ENCODE data around the gene SH3RF2.
"Not testable (repeated sequence)": the region's sequence is repeated elsewhere in the genome, so short reads cannot be mapped to it uniquely, and the experiment has no call there.

The SH3RF2 gene

GRCh38 chr5:145936401-145937131 lies at the start of gene SH3RF2:
Gene SH3RF2, plus strand, starts transcription at chr5:145936578. Its CDS starts 1,351 bp downstream, at chr5:145937929.
- DNase-seq, result no peak

DNA sequence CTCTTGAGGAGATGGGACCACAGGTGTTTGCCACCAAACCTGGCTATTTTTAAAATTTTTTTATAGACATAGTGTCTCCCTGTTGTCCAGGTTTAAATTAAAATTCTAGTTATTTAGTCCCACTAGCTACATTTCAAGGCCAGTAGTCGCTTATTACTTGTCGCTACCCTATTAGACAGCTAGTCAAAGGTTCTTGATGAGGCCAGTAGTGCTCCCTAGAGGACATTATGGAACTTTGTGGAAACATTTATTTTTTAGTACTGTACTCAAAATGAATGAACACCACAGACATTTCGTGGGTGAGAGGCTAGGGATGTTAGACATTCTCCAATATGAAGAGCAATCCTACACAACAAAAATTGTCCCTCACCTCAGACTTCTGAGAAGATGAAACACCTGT lies 49.2 kb upstream of the SH3RF2 start:
- no peak for DNase-seq

- no peak for DNase-seq
Observed at GRCh38 chr5:145887976-145888574, 48.3 kb upstream of the SH3RF2 start.

- no peak for DNase-seq
Observed at GRCh38 chr5:145889611-145890010, 46.8 kb upstream of the SH3RF2 start.

GRCh38 chr5:145891378-145891777 lies 45.0 kb upstream of the SH3RF2 start:
- DNase-seq, result not testable (repeated sequence)

GRCh38 chr5:145898171-145898570 lies 38.2 kb upstream of the SH3RF2 start:
- DNase-seq, result no peak

DNA sequence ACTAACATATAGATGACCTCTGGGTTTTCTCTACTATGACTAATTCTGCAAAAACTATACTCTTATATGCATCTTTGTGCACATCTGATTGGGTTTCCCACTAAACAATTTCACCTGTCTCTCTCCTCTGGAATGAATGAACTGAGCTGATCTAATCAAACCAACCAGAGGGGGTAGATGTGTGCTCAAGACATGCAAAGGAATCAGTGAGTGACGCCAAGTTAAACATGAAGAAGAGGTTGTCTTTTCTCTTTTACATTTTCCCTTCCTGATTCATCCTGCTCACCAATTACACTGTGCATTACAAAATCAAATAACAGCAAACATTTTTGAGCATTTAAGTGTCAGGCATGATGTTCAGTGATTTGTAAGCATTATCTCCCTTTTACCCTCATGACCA lies 34.0 kb upstream of the SH3RF2 start:
- no peak for DNase-seq

- no peak for DNase-seq
Observed at GRCh38 chr5:145903113-145903512, 33.3 kb upstream of the SH3RF2 start.

DNA sequence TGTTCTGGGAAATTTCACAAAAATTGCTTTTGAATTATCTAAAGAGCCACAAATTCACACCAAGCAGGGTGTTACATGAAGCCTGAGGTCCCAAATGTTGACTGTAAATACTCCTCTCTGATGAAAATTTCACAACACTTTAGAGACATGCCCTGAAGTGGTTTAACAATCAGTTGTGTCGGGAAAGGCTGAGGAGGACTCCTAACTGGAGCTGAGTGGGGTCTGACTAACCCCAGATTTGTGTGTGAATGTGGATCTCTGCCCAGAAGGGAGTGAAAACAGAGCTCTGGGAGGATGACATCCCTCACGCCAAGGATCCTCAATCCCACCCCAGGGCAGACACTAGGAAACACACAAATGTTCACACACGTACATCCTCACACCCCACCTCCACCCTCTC lies 32.5 kb upstream of the SH3RF2 start:
- no peak for DNase-seq

GRCh38 chr5:145904743-145905142 lies 31.6 kb upstream of the SH3RF2 start:
- DNase-seq, result no peak

GRCh38 chr5:145906401-145906800 lies 30.0 kb upstream of the SH3RF2 start:
- no peak for DNase-seq

- no peak for DNase-seq
Observed at GRCh38 chr5:145908206-145908960, 28.0 kb upstream of the SH3RF2 start.

DNA sequence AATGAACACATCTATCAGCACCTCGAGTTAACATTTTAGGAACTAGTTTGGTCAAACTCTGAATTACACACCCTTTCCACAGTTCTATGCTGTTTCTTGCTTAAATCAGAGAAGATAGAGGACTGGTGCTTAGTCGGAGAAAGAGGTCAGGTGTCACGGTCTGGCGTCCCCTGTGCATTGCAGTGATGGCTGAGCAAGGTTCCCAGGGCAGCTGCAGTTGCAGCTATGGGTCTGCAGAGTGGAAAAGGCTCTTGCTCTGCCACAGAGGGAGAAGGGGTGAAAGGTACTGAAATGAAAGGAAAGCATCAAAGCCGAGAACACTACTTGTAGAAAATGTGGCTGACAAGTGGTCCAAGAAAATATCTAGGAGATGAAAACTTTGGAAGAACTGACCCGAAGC lies 25.2 kb upstream of the SH3RF2 start:
- DNase-seq, result no peak

DNA sequence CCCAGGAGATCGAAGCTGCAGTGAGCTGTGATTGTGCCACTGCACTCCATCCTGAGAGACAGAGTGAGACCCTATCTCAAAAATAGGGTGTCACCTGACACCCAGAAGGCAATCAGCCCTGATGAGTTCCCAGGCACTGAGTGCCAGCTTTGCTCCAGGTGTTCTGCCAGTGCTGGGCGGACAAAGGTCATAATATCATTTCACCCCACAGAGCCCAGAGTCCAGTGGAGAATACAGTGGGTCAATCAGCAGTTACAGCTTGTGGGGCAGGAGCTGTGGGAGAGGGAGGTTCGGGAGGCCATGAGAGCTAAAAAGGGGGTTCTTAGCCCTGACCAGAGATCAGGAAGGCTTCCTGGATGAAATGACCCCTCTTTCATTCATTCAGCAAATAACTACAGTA lies 24.4 kb upstream of the SH3RF2 start:
- DNase-seq, result no peak

- DNase-seq, result no peak
Observed at GRCh38 chr5:145912594-145912993, 23.8 kb upstream of the SH3RF2 start.

DNA sequence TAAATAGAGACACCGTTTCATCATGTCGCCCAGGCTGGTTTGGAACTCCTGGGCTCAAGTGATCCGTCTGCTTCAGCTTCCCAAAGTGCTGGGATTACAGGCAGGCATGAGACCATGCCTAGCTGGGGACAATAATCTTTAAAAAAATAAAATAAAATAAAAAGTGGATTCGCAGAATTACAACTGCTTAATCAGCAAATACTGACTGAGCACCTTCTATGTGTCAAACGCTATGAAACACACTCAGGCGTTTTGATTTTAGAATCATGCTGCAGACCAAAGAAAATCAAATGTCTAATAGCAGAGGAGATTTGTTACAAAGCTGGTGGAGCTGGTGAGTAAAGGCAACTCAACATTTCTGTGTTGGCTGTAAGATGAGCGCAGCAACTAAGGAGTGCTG lies 22.7 kb upstream of the SH3RF2 start:
- DNase-seq, result no peak

- no peak for DNase-seq
Observed at GRCh38 chr5:145915970-145916638, 20.3 kb upstream of the SH3RF2 start.

DNA sequence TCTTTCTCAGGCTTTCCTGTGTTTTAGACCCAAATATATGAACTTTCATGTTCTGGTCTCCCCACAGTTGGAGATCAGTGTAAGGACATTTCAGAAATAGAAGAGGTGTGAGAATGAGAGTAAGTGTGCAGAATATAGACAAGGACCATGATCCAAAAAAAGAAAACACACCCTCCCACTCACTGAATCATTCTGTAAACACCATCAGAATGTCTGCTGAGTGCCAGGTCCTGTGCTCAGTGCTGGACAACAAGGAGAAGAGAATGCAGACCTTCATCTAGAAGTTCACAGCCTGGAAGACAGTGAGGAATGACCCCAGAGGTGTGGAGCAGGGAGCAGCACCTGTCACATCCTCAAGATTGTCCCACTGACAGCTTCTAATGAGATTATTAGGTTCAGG lies 19.1 kb upstream of the SH3RF2 start:
- DNase-seq, result no peak

DNA sequence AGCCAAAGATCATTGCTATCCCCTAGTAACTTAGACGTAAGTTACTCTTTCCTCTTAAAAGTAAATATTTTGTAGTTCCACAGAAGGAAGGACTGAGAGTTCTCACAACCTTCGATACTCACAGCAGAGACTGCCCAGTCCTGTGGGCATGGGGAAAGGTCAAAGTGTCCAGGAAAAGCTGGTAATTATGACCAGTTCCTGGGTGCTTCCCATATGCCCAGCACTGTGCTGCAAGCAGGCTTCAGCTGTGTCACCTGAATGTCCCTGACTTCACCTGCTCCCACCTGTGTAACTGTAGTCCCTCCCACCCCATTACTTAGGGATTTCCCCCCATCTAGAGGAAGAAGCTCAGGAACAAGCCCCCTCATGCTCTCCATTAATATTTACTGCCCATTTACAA lies 18.0 kb upstream of the SH3RF2 start:
- no peak for DNase-seq

GRCh38 chr5:145919413-145919812 lies 17.0 kb upstream of the SH3RF2 start:
- DNase-seq, result no peak

DNA sequence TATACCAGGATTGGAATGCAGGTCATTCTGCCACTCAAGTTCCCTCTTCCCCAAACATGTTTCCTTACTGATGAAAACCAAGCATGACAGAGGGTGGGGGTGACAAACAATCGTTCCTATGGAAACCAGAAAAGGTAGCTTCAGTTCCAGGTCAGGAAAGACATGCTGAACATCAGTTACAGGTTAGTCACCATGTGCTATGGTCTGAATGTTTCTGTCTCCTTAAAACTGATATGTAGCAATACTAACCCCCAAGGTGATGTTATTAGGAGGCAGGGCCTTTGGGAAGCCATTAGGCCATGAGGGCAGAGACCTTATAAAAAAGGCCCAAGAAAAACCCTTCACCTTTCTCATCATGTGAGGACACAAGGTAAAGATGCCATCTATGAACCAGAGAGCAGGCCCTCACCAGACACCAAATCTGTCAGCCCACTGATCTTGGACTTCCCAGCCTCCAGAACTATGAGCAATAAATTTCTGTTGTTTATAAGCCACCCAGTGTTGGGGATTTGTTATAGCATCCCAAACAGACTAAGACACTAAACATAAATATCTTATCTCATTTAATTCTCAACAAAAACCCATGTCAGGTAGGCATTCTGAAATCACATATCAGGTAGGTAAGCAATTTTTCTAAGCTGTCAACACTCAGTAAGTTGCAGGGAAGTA lies 15.7 kb upstream of the SH3RF2 start:
- no peak for DNase-seq

DNA sequence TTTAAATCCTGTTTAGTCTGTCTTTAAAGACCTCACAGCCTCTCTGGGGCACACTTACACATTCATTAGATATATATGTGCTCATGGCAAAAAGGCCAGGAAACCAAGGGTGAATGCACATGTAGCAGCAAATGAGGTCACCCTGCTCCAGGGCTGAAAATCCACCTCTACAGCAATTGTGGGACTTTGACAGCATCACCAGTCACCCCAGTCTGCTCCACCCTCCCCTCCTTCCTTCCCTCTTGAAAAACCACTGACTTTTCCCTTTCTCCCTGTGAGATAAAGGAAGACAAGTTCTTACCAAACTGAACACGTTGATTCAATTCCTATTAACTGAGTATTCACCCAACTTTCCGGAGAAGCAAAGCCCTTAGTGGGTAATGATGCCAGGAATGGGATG lies 15.2 kb upstream of the SH3RF2 start:
- no peak for DNase-seq

DNA sequence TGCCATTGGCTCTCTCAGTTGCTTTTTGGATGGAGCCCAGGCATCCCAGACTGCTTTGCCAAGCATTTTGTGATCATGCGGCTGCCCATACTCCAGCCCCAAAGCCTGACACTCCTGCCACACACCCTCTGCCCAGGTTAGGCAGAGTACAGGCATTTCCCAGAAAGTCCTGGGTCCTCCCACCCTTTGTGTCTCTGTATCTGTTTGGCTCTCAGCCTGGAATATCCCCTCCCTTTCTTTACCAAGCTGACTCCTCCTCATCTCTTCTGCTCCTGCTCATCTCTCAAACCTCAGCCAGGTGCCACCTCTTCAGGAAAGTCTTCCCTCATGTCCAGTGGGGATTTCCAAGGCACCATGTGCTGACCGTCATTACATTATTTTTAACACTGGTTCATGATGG lies 14.3 kb upstream of the SH3RF2 start:
- DNase-seq, result no peak

All from NCI-H1694 (cell line).